22Rv1 (cell line): ENCODE results near the gene NGDN.
"Not testable (repeated sequence)": the region's sequence is repeated elsewhere in the genome, so short reads cannot be mapped to it uniquely, and the experiment has no call there.

Source experiments
- CTCF ChIP-seq: fragments of 450-650 bp; IDR thresholded peaks from 2 replicates; pipeline ENCODE4 v1.5.1; 2017; ENCODE audit warnings: mild to moderate bottlenecking
- ZFX ChIP-seq: fragments of 450-650 bp; IDR thresholded peaks from 2 replicates; pipeline ENCODE4 v1.6.1; 2017; ENCODE audit warnings: antibody characterized with exemption, borderline replicate concordance

GRCh38 chr14:23425798-23426197 lies 43.7 kb upstream of the NGDN start:
- TF ChIP-seq CTCF, ZFX: not testable (repeated sequence)
